Ectodermal cell (in vitro differentiated cells): ENCODE measurements around the gene APOA4.

ENCODE experiments used
- H3K27ac ChIP-seq: 2 replicates; pipeline ENCODE4 v1.7.0; 2013; ENCODE audit warnings: mild to moderate bottlenecking, low read depth, low read length; ENCODE audit not compliant: insufficient read depth, poor library complexity, severe bottlenecking
- H3K27me3 ChIP-seq: 2 replicates; pipeline ENCODE4 v1.7.0; 2013; ENCODE audit warnings: mild to moderate bottlenecking, low read length; ENCODE audit not compliant: insufficient read depth, control insufficient read depth, poor library complexity, severe bottlenecking
- H3K36me3 ChIP-seq: one replicate; pipeline ENCODE4 v1.7.0; 2013; ENCODE audit warnings: low read length; ENCODE audit not compliant: control insufficient read depth, insufficient read depth
- H3K4me1 ChIP-seq: one replicate; pipeline ENCODE4 v1.7.0; 2013; ENCODE audit warnings: low read length; ENCODE audit not compliant: control insufficient read depth, insufficient read depth
- H3K4me3 ChIP-seq: 2 replicates; pipeline ENCODE4 v1.7.0; 2013; ENCODE audit warnings: low read depth, low read length, control low read depth; ENCODE audit not compliant: insufficient read depth
- H3K9me3 ChIP-seq: 2 replicates; pipeline ENCODE4 v1.7.0; 2013; ENCODE audit warnings: mild to moderate bottlenecking, low read length, moderate library complexity; ENCODE audit not compliant: control insufficient read depth
- WGBS, 2 experiments: methylation state at CpG; one replicate each; pipeline ENCODE4 v1.1.7; 2013; ENCODE audit warnings: missing lambda C conversion rate in 2 of 2; 5-methylcytosine and 5-hydroxymethylcytosine counted together

The APOA4 gene

GRCh38 chr11:116792144-116792868, 30.8 kb downstream of the APOA4 start:
- no peak overlapping the region for H3K4me3 ChIP-seq
- H3K27ac ChIP-seq: no peak overlapping the region
- H3K4me1 ChIP-seq: peaks cover 9% of the 10 kb centered on the region
- no peaks in the 10 kb centered on the region for H3K9me3 ChIP-seq
- H3K27me3 ChIP-seq: peaks cover 18% of the 10 kb centered on the region
- 76 to 79% methylated on average over 8 of the region's 8 CpGs for WGBS, 2 experiments
- no peaks in the 10 kb centered on the region for H3K36me3 ChIP-seq

DNA sequence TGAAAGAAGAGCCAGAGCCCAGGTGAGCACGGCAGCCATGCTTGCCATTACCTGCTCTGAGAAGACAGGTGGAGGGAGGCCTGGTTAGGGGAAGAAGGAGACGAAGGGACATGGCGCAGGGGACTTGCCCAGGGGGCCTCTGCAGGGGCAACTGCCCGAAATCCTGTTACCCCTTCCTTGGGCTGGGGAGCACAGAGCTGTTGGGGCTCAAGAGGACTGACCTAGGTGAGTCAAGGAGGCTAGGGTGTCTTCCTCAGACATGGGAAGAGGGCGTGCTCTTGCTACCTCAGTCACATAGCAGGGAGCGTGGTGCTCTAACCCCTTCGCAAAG, 31.3 kb downstream of the APOA4 start, which contains the start of gene APOA5:
TSS of gene APOA5 (minus strand) at position 67 of the 331 bp plus-strand sequence. CDS start at position 48, 19 bp downstream.
- H3K4me1 ChIP-seq: peaks cover 11% of the 10 kb centered on the region
- peaks cover 18% of the 10 kb centered on the region for H3K27me3 ChIP-seq
- H3K27ac ChIP-seq: no peak within 1 kb of the TSS
- H3K9me3 ChIP-seq: no peaks in the 10 kb centered on the region
- H3K4me3 ChIP-seq: no peak within 1 kb of the TSS
- no peaks in the 10 kb centered on the region for H3K36me3 ChIP-seq
- 91 to 95% methylated on average over 7 of the region's 7 CpGs for WGBS, 2 experiments

DNA sequence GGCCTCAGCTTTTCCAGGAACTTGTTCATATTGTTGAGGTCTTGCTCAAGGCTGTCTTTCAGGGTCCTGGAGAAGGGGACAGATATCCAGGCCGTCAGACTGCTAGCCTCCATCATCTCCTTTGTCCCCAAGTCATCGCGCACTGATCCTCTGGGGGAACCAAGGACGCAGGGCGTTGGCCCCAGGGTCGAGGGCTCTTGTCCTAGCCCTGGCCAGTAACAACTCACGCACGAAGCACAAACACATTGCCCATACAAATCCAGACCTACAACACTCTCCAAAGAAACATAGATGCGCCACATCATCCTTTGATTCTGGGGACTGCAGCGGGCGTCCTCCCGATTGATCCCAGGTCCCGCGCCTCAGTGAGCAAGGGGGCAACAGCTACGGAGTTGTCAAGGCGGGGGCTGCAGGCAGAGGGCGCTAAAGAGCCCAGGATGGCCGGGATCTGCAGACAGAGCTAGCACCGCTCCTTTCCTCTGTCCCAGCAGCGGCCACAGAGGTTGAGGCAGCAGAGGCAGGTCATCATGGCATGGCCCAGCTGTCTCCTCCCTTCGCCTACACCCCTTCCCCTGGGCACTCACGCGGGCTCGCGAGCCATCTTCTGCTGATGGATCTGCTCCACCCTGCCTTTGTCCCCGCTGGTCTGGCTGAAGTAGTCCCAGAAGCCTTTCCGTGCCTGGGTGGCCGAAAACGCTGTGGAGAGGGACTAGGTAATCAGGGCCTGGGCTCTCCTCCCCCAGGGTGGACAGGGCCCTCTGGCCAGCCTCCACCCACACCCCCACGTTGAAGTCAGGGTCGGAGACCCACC, 31.9 kb downstream of the APOA4 start:
- Histone ChIP-seq H3K27me3 (peaks cover 18% of the 10 kb centered on the region), H3K9me3 (no peaks in the 10 kb centered on the region), H3K4me1 (peaks cover 13% of the 10 kb centered on the region), H3K4me3 (no peak overlapping the region), H3K27ac (no peak overlapping the region), H3K36me3 (no peaks in the 10 kb centered on the region)
- 37 to 40% methylated on average over 31 of the region's 31 CpGs for WGBS, 2 experiments

DNA sequence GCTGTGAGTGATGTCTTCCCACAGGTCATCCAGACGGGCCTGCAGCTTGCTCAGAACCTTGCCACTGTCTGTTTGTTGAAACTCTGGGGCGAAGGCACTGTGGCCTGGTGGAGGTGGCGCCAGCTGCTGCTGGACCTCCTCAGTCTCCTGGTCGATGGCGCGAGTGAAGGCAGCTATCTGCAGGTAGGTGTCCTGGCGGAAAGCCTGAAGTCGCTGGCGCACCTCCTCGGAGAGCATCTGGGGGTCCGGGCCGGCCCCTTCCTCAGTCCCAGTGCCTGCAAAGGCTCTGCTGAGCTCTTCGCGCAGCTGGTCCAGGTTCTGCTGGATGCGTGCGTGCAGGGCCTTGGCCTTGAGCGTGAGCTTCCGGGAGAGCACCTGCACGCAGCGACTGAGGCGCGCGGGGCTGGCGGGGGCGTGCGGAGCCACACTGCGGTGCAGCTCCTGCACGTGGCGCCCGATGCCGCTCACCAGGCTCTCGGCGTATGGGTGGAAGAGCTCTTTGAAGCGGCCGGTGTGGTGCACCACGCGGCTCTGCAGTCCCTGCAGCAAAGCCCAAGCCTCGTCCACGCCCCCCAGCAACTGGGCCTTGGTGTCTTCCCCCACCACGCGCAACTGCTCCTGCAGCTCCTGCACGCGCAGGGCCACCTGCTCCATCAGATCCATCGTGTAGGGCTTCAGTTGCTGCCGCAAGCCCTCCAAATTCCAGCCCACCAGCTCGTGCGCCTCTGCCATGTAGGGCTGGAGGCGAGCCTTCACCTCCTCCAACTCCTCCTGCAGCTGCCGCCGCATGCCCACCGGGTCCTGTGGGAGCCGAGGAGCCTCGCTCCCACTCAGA, 32.7 kb downstream of the APOA4 start:
- Histone ChIP-seq H3K4me1 (peaks cover 13% of the 10 kb centered on the region), H3K27me3 (peaks cover 18% of the 10 kb centered on the region), H3K9me3 (no peaks in the 10 kb centered on the region), H3K4me3 (no peak overlapping the region), H3K36me3 (peaks cover 4% of the 10 kb centered on the region), H3K27ac (no peak overlapping the region)
- WGBS, 2 experiments: 94% methylated on average over 53 of the region's 53 CpGs

DNA sequence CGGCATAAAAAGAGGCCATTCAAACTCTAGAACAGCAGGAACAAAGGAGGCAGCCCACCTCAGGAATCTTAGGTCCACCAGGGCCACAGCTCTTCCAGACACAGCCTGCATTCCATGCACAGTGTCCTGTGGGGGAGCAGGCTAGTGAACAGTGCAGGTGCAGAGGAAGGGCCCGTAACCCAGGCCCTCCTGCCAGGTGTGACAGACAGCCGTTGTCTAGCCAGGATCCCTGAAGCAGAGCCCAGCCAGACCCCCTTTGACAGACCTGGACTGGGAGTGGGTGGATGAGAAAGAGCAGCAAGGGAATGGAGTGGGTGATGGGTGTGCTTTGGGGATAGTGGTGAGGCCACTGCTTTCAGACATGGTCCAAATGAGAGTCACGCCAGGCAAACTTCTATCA, 34.1 kb downstream of the APOA4 start:
- Histone ChIP-seq H3K36me3 (peaks cover 18% of the 10 kb centered on the region), H3K4me3 (no peak overlapping the region), H3K27me3 (peaks cover 18% of the 10 kb centered on the region), H3K27ac (no peak overlapping the region), H3K4me1 (peaks cover 13% of the 10 kb centered on the region), H3K9me3 (no peaks in the 10 kb centered on the region)
- 89 to 91% methylated on average over 4 of the region's 4 CpGs for WGBS, 2 experiments

DNA sequence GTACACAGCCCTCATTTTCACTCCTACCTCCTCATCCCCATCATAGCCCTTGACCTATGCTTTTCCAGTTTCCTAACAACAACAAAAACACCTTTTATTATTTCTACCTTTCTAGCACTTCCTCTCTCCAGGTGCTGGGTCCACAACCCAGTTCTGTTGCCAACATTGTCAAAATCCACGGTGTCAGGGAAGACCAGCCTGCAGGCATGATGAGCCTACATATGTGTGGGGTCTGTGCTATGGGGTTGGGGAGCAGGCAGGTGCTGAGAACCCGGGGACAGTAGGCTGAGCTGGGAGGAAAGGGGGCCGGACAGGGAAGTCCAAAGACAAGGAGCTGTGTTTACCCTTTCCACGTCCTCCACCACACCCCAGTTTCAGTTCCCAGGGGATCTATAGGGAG, 34.6 kb downstream of the APOA4 start:
- H3K4me1 ChIP-seq: peaks cover 13% of the 10 kb centered on the region
- H3K27me3 ChIP-seq: peaks cover 18% of the 10 kb centered on the region
- H3K36me3 ChIP-seq: peaks cover 23% of the 10 kb centered on the region
- no peak overlapping the region for H3K27ac ChIP-seq
- WGBS, 2 experiments: 71 to 91% methylated on average over 4 of the region's 4 CpGs
- H3K4me3 ChIP-seq: peak overlapping the region; percentile 66
- H3K9me3 ChIP-seq: no peaks in the 10 kb centered on the region

GRCh38 chr11:116787786-116788486, 35.2 kb downstream of the APOA4 start, which contains the start of gene ZPR1:
ZPR1 (minus strand) TSS chr11:116788023; CDS start chr11:116787990, 33 bp downstream.
- Histone ChIP-seq H3K4me1 (peaks cover 13% of the 10 kb centered on the region), H3K27ac (no peak within 1 kb of the TSS), H3K4me3 (peak within 1 kb of the TSS; percentile 66), H3K9me3 (no peaks in the 10 kb centered on the region), H3K36me3 (peaks cover 28% of the 10 kb centered on the region), H3K27me3 (peaks cover 18% of the 10 kb centered on the region)
- 0% methylated on average over 56 of the region's 56 CpGs for WGBS, 2 experiments

DNA sequence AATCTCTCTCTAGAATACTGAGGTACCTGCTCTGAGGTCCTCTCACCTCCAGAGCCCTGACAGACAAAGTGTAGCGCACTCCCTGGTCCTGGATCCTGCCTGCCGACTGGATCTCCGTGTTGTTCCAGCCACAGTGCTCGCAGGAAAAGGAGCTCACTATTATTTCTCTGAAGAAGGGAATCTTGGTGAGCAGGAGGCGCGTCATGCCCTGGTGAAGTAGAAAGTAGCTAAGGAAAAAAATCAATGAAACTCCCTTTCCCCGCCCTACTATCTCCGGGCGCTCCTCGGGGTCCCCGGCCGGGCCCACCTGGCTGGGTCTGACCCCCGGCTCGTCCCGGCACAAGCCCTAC, 35.7 kb downstream of the APOA4 start:
- H3K27ac ChIP-seq: no peak overlapping the region
- peaks cover 33% of the 10 kb centered on the region for H3K36me3 ChIP-seq
- peaks cover 13% of the 10 kb centered on the region for H3K4me1 ChIP-seq
- 1% methylated on average over 15 of the region's 15 CpGs for WGBS, 2 experiments
- peak overlapping the region; percentile 66 for H3K4me3 ChIP-seq
- H3K27me3 ChIP-seq: peaks cover 18% of the 10 kb centered on the region
- H3K9me3 ChIP-seq: no peaks in the 10 kb centered on the region

DNA sequence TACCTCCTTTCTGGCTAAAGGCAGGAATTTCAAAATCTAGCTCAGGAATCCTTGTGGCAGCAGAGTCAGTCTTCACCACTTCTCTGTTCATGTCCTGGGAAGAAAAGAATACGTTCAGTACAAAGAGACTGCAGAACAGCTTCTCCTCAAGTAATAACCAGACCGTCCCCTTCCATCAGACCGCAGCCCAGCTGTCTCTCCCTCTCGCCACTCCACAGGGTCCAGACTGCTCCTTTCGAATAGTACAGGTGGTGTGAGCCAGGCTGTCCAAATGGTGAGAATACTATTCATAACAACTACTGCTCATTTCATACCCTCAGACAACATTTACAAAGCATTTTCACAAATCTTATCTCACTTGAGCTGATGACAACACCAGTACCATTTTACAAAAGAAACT, 36.1 kb downstream of the APOA4 start:
- no peak overlapping the region for H3K27ac ChIP-seq
- peak overlapping the region; percentile 66 for H3K4me3 ChIP-seq
- peaks cover 36% of the 10 kb centered on the region for H3K36me3 ChIP-seq
- H3K4me1 ChIP-seq: peaks cover 10% of the 10 kb centered on the region
- H3K27me3 ChIP-seq: peaks cover 18% of the 10 kb centered on the region
- no peaks in the 10 kb centered on the region for H3K9me3 ChIP-seq
- 84 to 87% methylated on average over 5 of the region's 5 CpGs for WGBS, 2 experiments
